ENCODE data around the gene PARP16. TPM values are rescaled to one million over a fixed set of nuclear protein-coding genes. Genes with fewer than 3 reads are reported as not detected.

The PARP16 gene
- total RNA-seq, 6 experiments from 2014 or later: 6.9 to 11.3 (median 8.5) TPM

- no peak overlapping the region for H3K4me3 ChIP-seq
- no peaks in the 10 kb centered on the region for H3K36me3 ChIP-seq
- WGBS (ENCODE audit: insufficient coverage, low coverage, low lambda C conversion rate, missing lambda C conversion rate): 70% methylated on average over 2 of the region's 2 CpGs
- ATAC-seq: no peak
- no peaks in the 10 kb centered on the region for H3K9me3 ChIP-seq
- no peaks in the 10 kb centered on the region for H3K4me1 ChIP-seq
- no peak overlapping the region for H3K27ac ChIP-seq
- intact Hi-C loops (cut with DNase I): loop anchor here in 1 of 2 donors (10.0 kb wide), 1 partner anchor 56 kb away; no protein-coding TSS in a partner anchor
- H3K27me3 ChIP-seq: no peaks in the 10 kb centered on the region
- no peak for DNase-seq
- TF ChIP-seq POLR2A (IDR thresholded peaks at IDR 0.05): no peak
- TF ChIP-seq, protein P1, sequence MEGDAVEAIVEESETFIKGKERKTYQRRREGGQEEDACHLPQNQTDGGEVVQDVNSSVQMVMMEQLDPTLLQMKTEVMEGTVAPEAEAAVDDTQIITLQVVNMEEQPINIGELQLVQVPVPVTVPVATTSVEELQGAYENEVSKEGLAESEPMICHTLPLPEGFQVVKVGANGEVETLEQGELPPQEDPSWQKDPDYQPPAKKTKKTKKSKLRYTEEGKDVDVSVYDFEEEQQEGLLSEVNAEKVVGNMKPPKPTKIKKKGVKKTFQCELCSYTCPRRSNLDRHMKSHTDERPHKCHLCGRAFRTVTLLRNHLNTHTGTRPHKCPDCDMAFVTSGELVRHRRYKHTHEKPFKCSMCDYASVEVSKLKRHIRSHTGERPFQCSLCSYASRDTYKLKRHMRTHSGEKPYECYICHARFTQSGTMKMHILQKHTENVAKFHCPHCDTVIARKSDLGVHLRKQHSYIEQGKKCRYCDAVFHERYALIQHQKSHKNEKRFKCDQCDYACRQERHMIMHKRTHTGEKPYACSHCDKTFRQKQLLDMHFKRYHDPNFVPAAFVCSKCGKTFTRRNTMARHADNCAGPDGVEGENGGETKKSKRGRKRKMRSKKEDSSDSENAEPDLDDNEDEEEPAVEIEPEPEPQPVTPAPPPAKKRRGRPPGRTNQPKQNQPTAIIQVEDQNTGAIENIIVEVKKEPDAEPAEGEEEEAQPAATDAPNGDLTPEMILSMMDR (IDR thresholded peaks at IDR 0.05): no peak
Observed at GRCh38 chr15:65208647-65209046, 78.0 kb downstream of the PARP16 start.

Small RNAs within 50 kb of the gene (small RNA-seq; reads per million reads assigned to genes)
- gene AC068213.1 (0 reads per million in 2 experiments), gene RNU5A-1 (29,575 to 29,712 reads per million in 2 experiments), gene RNU5B-1 (2,606 to 2,670 reads per million in 2 experiments), gene RNU6-686P (0 reads per million in 2 experiments), gene SNORA24B (0 to 1.4 reads per million in 2 experiments)

Other genes starting within 250 kb of the PARP16 start
- 10 to 100 TPM in 1 of 6 experiments, 1 to 10 TPM in 4, under 1 TPM in 1; 0.32 to 10.1 (median 2.7) TPM for gene SLC51B, start 241.5 kb downstream of the PARP16 start, total RNA-seq
- 1 to 10 TPM in 1 of 6 experiments, under 1 TPM in 5; 0.07 to 1.5 (median 0.24) TPM for gene RASL12, start 218.9 kb downstream of the PARP16 start, total RNA-seq
- gene KBTBD13, start 210.1 kb downstream of the PARP16 start, total RNA-seq: not detected
- gene UBAP1L, start 171.7 kb downstream of the PARP16 start, total RNA-seq: 1 to 10 TPM; 1.6 to 5.9 (median 3.0) TPM
- 10 to 100 TPM in 3 of 6 experiments, 1 to 10 TPM in 3; 6.3 to 12.2 (median 9.1) TPM for gene PDCD7, start 153.1 kb downstream of the PARP16 start, total RNA-seq
- 10 to 100 TPM; 57.6 to 80.9 (median 72.8) TPM for gene CLPX, start 101.5 kb downstream of the PARP16 start, total RNA-seq
- gene CILP, start 75.4 kb downstream of the PARP16 start, total RNA-seq: 1 to 10 TPM in 3 of 6 experiments, under 1 TPM in 3; 0.46 to 2.5 (median 0.99) TPM
- not detected for gene RNU5A-1, start 9.2 kb upstream of the PARP16 start, total RNA-seq
- 10 to 100 TPM in 2 of 6 experiments, not detected in 4; 11.0 to 35.4 TPM for gene RNU5B-1, start 17.8 kb upstream of the PARP16 start, total RNA-seq
- not detected for gene IGDCC3, start 91.1 kb upstream of the PARP16 start, total RNA-seq
- under 1 TPM in 1 of 6 experiments, not detected in 5; 0.02 TPM for gene IGDCC4, start 136.1 kb upstream of the PARP16 start, total RNA-seq
- gene DPP8, start 230.8 kb upstream of the PARP16 start, total RNA-seq: 10 to 100 TPM in 3 of 6 experiments, 1 to 10 TPM in 3; 7.6 to 12.3 (median 10.3) TPM
- 10 to 100 TPM; 48.7 to 73.9 (median 61.7) TPM for gene HACD3, start 243.6 kb upstream of the PARP16 start, total RNA-seq

Measured in right lobe of liver (tissue), 6 donors.